HS-5 (cell line): Measurements from ENCODE around the gene ARID1B.

Experiments
- DNase-seq: peaks from one replicate; pipeline ENCODE4 v3.0.0-alpha.2; 2012; ENCODE audit warnings: low read depth

The ARID1B gene

DNA sequence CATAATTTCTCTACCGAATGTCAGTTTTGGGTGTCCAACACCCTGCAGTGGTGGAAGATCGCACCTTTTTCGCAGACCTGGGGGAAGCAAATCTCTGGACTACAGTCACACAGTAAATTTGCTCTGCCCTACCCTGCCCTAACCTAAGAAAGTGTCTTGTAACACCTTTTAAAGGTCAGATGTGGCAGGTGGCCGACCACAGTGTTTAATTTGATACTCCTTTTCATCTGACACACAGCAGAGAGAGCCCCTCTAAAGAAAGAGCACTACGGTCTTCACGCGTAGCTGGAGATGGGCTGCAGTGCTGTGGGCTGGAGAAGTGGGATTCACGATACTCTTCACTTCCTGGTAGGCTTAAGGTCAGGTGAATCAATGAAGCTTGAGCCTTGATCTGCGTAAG, 436.2 kb downstream of the ARID1B start:
- no peak for DNase-seq

DNA sequence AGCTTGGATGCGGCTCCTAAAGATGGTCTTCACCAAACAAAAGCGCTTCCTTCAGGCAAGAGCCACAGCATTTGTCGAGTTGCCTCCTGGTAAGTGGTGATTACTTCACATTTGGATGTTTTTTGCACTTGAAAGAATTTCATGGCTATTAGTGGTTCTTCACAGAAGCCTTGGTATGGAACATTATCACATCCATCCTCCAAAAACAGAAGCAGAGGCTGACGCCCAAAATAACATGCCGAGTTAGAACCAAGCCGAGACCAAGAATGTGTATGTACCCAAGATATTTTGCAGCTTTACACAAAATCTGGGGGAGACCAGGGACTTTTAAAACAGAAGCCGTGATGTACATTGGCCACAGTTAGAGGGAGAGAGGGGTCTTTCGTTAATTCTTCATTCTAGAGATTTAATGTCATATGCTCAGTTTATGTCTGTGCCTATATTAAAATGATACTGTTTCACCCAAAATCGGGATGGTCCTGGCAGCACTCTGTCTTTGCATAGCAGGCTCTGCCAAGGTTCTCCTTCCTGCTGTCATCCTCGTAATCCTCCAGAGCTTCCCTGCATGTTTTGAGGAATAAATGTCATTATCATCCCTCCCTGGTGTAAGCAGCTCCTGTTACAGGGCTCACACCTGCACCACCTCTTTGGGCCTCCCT, 436.9 kb downstream of the ARID1B start:
- no peak for DNase-seq

DNA sequence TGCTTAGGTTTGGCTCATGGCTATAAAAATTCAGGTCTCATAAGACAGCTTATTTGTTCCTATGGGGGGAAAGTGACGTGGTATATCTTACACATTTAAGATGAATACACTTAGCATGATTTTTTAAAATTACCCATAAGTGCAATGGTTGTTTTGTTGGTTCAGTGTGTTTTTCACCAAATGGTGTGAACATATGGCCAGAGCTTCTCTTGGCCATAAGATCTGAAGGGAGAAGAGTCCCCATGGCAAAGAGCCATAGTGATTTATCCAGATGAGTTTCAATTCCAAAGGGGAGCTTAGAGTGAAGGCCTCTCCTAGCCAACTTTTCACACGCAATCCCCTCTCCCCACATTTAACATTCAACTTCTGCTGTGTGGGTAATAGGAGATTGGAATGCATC, 438.5 kb downstream of the ARID1B start:
- no peak for DNase-seq

DNA sequence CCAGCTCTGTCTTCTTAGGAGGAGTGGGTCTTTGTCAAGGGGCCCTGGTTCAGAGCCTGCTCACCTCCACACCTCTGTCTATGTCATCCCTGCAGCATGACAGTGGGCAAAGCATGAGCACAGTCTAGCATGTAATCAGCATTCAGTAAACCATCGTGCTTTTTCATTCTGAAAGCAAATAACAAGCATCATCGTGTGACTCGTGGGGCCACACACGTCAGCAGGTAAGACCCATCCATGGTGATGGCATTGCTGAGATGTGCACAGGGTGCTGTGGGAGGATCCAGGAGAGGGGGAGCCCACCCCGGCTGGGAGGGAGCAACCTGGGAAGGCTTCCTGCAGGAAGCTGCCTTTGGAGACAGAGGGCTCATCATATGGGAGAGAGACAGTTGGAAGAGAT, 439.4 kb downstream of the ARID1B start:
- DNase-seq = no peak

DNA sequence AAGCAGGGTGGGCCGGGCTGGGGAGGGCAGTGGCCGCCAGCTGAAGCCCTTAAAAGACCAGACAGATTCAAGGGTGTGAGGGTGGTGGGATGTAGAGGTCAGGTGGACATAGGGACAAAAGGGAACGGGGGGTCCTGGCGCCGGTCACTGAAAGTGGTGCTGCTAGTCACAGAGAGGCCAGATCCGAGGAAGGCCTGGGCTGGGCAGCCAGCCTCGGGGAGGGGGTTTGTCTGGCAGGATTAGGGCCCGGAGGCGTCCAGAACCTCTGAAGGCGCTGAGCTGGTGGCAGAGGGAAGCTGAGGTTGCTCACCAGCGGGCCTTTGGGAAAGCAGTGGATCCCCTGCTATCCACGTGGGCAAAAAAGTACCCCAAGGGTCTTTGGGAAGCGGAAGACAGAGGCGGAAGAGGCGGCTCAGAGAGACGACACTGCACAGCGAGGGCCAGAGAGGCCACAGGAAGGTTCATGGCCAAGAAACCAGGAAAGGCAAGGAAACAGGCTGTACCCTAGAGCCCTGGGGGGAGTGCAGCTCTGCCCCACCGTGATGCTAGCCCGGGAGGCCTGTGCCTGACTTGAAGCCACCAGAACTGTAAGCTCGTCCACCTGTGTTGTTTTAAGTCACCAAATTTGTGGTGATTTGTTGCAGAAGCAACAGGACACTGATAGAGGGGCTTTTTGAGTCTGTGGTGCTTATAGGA, 440.2 kb downstream of the ARID1B start:
- no peak for DNase-seq

DNA sequence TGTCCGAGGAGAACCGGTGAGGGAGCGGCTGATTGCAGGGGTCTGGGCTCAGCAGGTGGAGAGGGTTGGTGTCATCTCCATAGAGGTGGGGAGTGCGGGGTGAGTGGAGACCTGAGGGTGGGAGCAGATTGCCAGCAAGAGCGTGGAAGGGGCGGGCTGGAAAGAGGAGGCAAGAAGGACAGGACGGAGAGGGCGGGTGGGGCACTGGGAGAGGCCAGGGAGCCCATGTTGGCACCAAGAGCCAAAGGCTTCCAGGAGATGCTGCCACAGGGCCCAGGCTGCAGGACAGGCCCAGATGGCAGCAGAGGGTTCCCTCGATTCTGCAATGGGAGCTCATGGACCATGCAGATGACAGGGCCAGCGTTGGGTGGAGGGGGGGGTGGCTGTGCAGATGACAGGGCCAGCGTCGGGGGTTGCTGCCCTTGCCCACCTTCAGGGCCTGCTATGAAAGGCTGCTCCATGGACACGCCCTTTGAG, 440.8 kb downstream of the ARID1B start:
- no peak for DNase-seq

DNA sequence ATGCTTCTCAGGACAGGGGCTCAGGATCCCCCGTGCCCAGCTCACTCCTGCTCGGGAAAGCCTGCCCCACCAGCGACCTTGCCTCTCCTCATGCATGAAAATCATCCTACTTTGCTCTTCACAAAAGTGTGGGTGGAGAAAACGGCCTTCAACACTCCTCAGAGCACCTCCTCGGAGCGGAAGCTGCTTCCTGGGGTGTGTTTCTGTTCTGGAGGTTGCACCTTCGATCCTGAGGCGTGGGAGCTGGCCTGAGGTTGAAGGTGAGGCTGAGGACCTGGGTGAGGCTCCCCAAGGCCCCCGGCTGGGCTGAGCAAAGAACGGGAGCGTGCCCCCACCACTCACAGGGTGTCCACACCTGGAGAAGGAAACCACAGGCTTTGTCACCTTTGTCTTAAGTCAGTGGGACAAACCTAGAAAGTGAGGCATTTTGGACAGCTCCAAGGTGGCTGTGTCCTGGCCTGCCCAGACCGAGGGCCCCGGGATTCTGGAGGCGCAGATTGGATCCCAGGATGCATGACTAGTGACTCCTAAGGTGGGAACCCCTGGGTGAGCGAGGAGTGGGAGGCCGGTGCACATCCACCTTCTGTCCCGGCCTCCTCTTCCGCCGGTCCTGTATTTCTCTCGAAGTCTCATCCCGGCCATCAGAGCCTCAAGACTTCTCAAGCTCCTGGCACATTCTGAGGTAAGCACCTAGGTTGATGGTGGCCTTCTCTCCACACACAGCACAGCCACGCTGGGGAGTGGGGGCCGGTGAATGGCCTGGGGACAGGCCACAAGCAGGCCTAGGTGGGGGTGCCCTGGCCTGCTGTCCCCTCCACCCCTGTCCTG, 441.4 kb downstream of the ARID1B start:
- DNase-seq = no peak

DNA sequence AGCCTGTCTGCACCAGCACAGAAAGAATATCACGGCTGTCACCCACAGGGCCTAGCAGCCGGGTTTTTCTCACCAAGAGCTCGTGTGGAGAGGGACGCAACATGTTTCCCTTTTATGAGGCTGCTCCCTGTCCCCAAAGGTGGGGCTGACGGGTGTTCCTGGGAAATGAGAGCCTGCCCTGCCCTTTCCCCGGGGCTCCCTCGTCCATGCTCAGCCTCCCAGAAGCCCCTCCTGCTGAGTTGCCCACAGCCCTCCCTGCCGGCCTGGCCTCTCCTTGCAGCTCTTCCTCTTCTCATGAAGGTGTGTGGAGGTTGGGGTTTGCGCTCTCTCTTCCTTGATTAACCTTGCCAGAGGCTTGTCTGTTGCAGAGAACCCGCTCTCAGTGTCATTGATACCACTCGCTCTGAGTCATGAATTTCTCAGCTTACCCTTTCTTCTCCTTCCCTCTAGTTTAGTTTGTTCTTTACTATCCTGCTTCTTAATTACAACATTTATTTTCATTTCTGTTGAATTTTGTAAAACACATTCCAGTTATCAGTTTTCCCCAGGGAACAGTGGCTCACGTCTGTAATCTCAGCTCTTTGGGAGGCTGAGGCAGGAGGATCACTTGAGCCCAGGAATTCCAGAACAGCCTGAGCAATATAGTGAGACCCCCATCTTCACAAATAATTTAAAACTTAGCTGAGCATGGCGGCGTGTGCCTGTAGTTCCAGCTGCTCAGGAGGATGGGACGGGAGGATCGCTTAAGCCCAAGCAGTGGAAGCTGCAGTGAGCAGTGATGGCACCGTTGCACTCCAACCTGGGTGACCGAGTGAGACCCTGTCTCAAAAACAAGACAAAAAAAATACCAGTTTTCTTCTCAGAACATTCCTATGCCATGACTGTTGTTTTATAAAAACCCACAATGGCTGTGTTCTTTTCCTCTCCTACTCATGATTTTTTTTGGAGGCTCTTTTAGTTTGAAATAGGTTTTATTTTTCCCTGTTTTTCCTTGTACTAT, 442.3 kb downstream of the ARID1B start:
- DNase-seq = no peak

DNA sequence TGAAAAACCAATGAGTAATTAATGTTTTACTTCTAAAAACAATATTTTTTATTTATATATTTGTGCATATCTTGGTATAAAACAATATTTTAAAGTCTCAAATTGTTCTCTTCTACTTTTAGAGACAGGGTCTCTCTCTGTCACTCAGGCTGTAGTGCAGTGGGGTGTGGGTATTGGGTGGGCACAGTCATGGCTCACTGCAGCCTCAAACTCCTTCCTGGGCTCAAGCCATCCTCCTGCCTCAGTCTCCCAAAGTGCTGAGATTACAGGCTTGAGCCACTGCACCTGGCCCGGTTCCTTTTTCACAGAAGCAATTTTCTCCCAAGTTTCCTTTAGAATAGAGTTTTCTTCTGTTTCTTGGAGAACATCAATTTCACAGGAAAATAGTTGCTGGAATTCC, 443.3 kb downstream of the ARID1B start:
- no peak for DNase-seq

DNA sequence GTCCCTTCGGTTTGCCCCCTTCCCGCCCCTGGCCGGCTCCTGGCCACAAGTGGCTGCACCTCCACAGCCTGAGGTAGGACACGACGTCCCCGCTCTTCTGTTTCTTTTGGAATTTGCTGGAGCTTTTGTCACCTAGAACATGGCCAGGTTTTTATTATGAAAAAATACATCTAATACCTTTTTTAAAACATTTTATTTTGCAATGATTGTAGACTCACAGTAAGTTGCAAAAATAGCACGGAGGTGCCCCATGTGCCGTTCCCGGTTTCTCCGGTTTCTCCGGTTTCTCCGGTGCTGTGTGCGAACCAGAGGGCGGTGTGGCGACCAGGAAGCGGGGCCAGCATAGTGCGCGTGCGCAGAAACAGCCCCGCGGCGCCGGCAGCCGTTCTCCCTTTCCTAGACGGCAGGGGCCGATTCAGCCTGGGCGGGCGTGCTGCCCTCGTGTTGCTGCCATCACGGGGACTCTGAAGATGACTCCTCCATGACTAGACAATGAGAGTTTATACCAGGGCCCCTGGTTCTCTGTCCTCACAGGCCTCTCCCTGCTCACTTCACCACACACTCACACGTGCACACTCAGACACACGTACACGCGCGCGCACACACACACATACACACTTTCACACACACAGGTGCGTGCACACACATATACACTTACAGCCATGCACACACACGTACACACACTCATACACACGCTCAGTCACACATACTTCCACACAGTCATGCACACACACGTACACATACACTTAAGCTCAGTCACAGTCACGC, 444.1 kb downstream of the ARID1B start:
- peak; percentile 22 for DNase-seq

DNA sequence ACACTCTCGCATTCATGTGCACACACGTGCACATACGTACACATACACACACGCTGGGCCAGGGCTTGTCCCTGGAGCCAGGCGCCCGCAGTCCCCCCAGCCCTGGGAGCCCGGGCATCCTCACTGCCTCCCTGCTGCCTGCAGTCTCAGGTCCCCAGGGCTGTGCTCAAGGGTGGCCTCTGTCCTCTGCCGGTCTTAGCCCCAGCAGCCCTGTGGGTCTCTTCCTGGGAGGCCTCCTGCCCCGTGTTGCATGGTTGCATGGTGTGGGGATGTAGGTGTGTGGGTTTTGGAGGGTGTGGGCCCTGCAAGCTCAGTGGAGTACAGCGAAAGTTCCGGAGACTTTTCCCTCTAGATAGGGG, 444.6 kb downstream of the ARID1B start:
- no peak for DNase-seq

DNA sequence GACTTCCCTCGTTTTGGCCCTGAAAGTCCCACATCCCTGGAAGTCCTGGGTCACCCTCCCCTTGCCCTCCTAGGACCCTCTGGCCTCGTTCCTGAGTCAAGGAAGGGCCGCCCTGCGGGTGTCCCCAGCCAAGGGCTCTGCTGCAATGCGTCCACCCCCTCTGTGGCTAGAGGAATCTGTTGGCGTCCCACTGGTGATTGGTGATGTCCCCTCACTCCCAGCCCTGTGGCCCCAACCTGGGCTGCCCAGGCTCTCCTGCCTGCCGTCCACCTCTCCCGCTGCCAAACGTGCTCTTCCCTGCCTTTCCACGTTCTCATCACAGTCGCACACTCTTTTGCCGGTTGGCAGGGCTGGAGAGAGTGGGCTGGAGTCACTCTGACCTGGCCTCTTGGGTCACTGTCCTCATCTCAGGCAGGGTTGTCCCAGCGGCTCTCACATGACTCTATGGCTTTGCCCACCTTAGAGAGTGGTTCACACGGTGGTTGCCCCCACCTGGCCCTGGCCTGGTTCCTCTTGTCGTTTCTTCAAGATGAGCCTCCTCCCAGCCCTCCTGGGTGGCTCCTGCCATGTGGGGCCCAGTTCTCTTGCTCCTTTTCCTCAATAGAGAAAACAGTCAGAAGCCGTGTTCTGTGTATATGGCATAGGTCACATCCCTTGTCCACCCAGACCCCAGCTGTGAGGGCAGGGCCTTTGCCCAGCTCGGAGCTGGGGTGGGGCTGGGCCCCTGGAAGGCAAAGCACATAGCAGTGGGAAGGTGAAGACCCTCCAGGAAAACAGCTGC, 445.2 kb downstream of the ARID1B start:
- DNase-seq = no peak

DNA sequence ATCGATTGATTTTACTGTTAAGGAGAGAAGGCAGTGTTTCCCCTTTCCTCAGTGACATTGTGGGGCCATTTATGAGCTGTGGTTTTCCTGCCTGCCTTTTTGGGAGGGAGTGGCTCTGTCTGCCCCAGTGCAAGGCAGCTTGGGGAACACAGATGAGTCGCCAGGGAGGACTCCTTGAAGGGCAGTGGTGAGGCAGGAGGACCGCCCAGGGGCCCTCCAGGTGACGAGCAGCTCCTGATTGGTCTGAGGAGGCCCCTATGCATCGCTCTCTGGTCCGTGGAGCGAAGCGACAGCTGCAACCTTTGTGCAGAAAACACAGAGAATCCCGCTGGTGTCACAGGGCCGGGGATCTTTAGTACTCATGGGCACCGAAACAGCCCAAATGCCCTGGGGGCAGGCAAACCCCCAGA, 445.8 kb downstream of the ARID1B start:
- DNase-seq = no peak

DNA sequence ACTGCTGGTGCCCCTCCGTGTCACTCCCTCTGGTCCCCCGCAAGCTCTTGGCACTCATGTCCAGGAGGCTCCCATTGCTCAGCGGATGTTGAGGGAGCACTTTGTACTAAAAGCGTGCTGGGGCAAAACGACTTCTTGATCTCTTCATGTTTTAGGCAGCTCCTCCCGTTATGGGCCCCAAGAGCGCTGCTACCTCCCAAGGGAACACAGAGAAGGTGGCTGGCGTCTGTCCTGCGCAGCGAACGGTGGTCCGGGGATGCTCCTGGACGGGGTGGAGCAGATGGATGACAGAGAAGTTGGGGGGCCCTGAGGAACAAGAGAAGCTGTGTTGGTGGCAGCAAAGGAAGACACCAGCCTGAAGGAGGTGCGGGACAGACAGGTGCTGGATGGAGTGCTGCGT, 446.3 kb downstream of the ARID1B start:
- no peak for DNase-seq

DNA sequence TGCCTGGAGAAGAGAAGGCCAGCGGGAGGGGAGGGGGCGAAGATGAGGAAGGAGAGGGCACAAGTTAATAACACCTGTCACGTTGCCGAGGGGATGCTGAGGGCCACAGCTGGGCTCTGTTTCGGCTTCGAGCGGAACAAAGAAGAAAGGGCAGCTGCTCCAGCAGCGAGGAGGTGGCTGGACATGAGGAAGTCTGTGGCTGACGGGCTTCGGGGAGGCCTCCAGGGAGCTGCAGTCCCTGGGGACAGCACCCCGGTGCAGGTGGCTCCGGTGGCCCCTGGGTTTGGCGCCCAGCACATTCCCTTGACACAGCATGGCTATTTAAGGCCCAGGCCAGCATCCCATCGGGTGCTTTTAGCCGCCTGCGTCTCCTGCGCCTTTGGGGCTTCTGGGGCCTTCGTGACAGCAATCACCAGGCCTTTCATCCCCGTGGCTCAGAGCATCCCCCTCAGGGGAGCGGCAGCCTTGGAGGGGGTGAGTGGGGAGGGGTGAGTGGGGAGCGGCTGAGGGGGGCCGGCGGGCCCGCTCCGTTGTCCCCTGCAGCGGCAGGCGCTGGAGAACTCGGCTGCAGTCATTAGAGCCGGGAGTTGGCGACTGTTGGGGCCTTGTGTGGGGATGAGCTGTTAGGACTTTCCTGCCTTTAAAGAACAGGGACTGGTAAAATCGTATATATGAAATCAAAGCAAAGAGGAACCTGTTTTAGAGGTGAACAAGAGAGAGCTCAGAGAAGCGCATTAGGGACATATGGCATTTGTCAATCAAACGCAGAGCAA, 447.2 kb downstream of the ARID1B start:
- DNase-seq = no peak

DNA sequence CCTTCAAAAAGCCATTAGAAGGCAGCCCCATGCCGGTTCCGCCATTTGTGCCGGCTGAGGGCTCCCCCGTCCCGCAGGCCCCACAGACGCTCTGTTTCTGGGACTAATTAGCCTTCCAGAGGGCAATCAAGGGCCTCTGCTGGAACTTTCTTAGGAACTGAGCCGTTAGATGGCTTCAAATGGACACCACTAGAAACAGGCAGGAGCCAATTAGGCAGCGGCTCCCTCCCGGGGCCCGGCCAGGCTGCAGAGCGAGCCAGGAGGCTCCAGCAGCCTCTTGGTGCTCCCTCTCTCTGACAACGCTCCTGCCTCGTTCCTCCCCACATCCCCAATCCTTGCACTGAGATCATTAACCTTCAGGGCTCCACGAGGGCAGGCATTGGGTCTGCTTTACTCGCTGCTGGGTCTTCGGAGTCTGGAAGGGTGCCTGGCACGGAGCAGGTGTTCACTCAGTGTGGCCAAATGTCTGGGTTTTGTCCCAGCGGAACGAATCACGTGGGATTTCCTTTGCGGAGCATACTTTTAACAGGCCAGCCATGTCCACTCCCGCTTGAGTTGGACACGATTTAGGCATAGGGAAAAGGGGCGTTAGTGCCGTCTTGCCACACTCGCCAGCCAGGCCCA, 447.9 kb downstream of the ARID1B start:
- DNase-seq = no peak

DNA sequence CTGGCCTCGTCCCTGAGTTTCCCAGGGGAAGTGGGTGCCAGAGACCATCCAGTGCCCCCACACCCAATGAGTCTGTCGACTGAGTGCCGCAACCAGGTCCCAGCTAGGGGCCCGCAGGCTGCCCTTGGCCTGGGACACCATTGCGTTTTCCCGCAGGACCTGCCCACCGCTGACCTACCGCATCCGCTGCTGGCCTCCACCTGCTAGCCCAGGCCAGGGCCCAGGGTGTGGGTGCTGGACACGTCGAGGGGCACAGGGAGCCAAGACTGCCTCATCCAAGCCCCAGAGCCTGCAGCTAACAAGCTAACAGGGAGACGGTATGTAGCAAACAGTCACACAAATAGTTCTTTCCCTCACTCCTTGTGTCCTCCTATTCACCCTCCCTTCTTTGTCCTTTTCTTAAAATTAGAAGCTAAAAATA, 448.4 kb downstream of the ARID1B start:
- DNase-seq = no peak

DNA sequence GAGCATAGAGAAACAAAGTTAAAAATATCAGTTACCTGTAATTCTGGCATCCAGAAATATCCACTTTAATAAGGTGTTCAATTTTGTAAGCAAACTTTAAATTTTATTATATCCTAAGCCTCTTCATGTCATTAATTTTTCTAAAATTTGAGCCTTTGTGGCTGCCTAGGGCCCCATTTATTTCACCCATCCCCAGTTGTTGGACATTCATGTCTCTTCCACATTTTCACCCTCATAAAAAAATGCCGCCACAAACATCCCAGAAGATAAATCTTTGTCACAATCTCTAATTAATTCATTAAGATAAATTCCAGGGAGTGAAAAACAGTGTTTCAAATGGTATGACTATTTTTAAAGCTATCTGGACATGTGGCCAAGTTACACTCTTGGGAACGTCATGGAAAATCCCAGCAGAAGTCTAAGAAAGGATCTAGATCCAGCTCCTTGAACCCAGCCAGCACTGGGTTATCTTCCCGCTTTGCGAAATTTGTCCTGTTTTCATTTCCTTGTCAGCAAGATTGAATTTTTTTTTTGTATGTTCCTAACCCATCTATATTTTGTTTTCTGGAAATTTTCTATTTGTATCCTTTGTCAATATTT, 448.9 kb downstream of the ARID1B start:
- DNase-seq = no peak

DNA sequence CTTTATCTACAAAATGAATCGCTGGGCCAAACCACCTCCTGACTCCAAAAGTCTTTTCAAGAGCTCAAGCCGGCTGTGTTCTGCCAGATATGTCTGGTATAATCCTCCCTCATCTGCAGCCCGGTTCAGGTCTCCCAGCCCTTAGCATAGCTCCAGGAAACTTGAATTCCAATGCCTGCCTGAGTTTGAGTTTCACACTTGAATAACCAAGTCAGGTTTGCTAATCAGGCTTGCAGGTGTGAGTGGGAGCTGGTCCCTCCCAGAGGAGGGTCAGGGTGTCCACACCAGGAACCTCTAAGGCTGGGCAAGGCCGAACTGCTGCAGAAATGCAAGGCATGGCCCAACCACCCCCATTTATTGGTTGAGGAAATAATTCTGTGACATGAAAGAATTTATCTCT, 449.6 kb downstream of the ARID1B start:
- no peak for DNase-seq
